Liver (tissue), 9 donors: ENCODE measurements around the gene RPTOR. TPM values are rescaled to one million over a fixed set of nuclear protein-coding genes. Genes with fewer than 3 reads are reported as not detected.

Source experiments
- DNase-seq: peaks from one replicate; pipeline ENCODE4 v3.0.0-alpha.2; 2017; ENCODE audit warnings: low spot score
- H3K27ac ChIP-seq, 2 donors: one replicate each; pipeline ENCODE4 v1.7.0; 2013; ENCODE audit warnings: inconsistent platforms in 2 of 2, low read length in 2 of 2, control low read depth in 1 of 2, low read depth in 1 of 2, mild to moderate bottlenecking in 1 of 2
- H3K27me3 ChIP-seq, 4 donors: one replicate each; pipeline versions ENCODE4 v1.6.1 to v1.7.0; 2013; ENCODE audit warnings: low read length in 3 of 4, inconsistent platforms in 1 of 4, mild to moderate bottlenecking in 1 of 4, moderate library complexity in 1 of 4; ENCODE audit not compliant: control insufficient read depth in 4 of 4, insufficient read depth in 4 of 4
- H3K36me3 ChIP-seq, 4 donors: one replicate each; pipeline versions ENCODE4 v1.6.1 to v1.7.0; 2013; ENCODE audit warnings: low read length in 3 of 4, mild to moderate bottlenecking in 3 of 4, low read depth in 1 of 4, moderate library complexity in 1 of 4; ENCODE audit not compliant: control insufficient read depth in 4 of 4, insufficient read depth in 3 of 4
- H3K4me1 ChIP-seq, 4 donors: one replicate each; pipeline versions ENCODE4 v1.6.1 to v1.7.0; 2013; ENCODE audit warnings: low read length in 3 of 4, mild to moderate bottlenecking in 3 of 4, moderate library complexity in 1 of 4; ENCODE audit not compliant: control insufficient read depth in 4 of 4, insufficient read depth in 4 of 4
- H3K4me3 ChIP-seq, 3 donors: one replicate each; pipeline versions ENCODE4 v1.6.1 to v1.7.0; 2013; ENCODE audit warnings: low read length in 3 of 3, control low read depth in 1 of 3, low read depth in 1 of 3, mild to moderate bottlenecking in 1 of 3
- H3K9ac ChIP-seq, 2 donors: one replicate each; pipeline ENCODE4 v1.7.0; 2013; ENCODE audit warnings: low read length in 2 of 2, mild to moderate bottlenecking in 2 of 2, moderate library complexity in 2 of 2, control low read depth in 1 of 2, low read depth in 1 of 2
- H3K9me3 ChIP-seq, 4 donors: one replicate each; pipeline versions ENCODE4 v1.6.1 to v1.7.0; 2013; ENCODE audit warnings: low read length in 3 of 4; ENCODE audit not compliant: control insufficient read depth in 4 of 4
- EGR1 ChIP-seq, 2 donors: IDR thresholded peaks; 2 replicates each; pipeline ENCODE4 v1.6.1; 2016 to 2018; ENCODE audit warnings: antibody characterized with exemption in 2 of 2, low read depth in 2 of 2
- FOXA1 ChIP-seq: IDR thresholded peaks from 2 replicates; pipeline ENCODE4 v1.6.1; 2016; ENCODE audit warnings: antibody characterized with exemption
- GABPA ChIP-seq, 2 donors: IDR thresholded peaks in 1 of 2; conservative IDR thresholded peaks in 1 of 2; 2 replicates each; pipeline ENCODE4 v1.6.1; 2016; ENCODE audit warnings: antibody characterized with exemption in 2 of 2, mild to moderate bottlenecking in 1 of 2, moderate library complexity in 1 of 2
- HNF4A ChIP-seq, 2 donors: conservative IDR thresholded peaks; 2 replicates each; pipeline ENCODE4 v1.6.1; 2016; ENCODE audit warnings: antibody characterized with exemption in 2 of 2, mild to moderate bottlenecking in 2 of 2
- HNF4G ChIP-seq: IDR thresholded peaks from 2 replicates; pipeline ENCODE4 v1.6.1; 2016; ENCODE audit warnings: antibody characterized with exemption
- JUND ChIP-seq, 2 donors: IDR thresholded peaks; 2 replicates each; pipeline ENCODE4 v1.6.1; 2016; ENCODE audit warnings: antibody characterized with exemption in 2 of 2
- MAX ChIP-seq: IDR thresholded peaks from 2 replicates; pipeline ENCODE4 v1.6.1; 2016; ENCODE audit warnings: antibody characterized with exemption
- RAD21 ChIP-seq, 2 donors: IDR thresholded peaks; 2 replicates each; pipeline ENCODE4 v1.6.1; 2016; ENCODE audit warnings: antibody characterized with exemption in 2 of 2, mild to moderate bottlenecking in 2 of 2
- RXRA ChIP-seq, 2 donors: IDR thresholded peaks; 2 replicates each; pipeline ENCODE4 v1.6.1; 2017 to 2018; ENCODE audit warnings: antibody characterized with exemption in 2 of 2, mild to moderate bottlenecking in 1 of 2
- SP1 ChIP-seq: IDR thresholded peaks from 2 replicates; pipeline ENCODE4 v1.6.1; 2018; ENCODE audit warnings: antibody characterized with exemption, mild to moderate bottlenecking
- TAF1 ChIP-seq: conservative IDR thresholded peaks from 2 replicates; pipeline ENCODE4 v1.6.1; 2016; ENCODE audit warnings: antibody characterized with exemption, mild to moderate bottlenecking
- YY1 ChIP-seq: IDR thresholded peaks from 2 replicates; pipeline ENCODE4 v1.6.1; 2016; ENCODE audit warnings: antibody characterized with exemption, mild to moderate bottlenecking
- ZBTB33 ChIP-seq: IDR thresholded peaks from 2 replicates; pipeline ENCODE4 v1.6.1; 2016; ENCODE audit warnings: antibody characterized with exemption
- WGBS: extraction: QIAGEN DNeasy Blood & Tissue Kit; methylation state at CpG from one replicate; pipeline ENCODE4 v1.1.7; 2013; 5-methylcytosine and 5-hydroxymethylcytosine counted together
- polyA plus RNA-seq, 2 donors: library from polyadenylated mRNA; stranded (reverse) in 1 of 2; unstranded in 1 of 2; fragments of 200-250 nt in 1 of 2; fragments of >200 nt in 1 of 2; fragmentation: Nextera tagmentation in 1 of 2; extraction: Ambion mirVana in 1 of 2; gene quantifications; one replicate each; pipeline versions ENCODE4 v1.2.1 to v1.2.3, GENCODE V29; 2013 to 2015
- total RNA-seq, 2 donors: library from RNA; depleted of rRNA; stranded (reverse); fragments of >200 nt; gene quantifications; one replicate each; pipeline ENCODE4 v1.2.3, GENCODE V29; 2014
- donor health status: healthy.
- donor health status: healthy.
- donor health status: healthy.
- donor health status: healthy.
- donor health status: healthy.

Gene RPTOR
- total and polyA plus RNA-seq, 4 donors = 4.8 to 25.4 (median 11.6) TPM

DNA sequence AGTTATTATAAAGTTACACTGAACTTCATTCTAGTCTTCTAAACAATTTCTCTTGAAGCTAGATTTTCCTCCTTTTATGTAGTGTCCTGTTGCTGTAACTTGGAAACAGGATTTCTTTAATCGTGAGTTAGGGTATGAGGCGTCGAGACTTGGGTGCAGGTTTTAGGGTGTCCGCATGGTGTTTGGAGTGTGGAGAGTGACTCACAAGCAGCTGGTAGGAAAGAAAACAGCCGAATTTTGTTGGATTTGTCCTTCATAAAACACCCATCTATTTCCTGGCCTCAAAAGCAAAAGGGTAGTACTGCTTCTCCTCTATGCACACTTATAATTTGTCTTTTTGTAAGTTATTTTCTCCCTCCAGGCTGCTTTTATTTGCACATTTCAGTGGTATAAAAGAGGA lies 1.6 kb downstream of the RPTOR start (continued):
- TF ChIP-seq EGR1 (IDR thresholded peaks at IDR 0.05; ENCODE audit: low read depth in 2 of 2) (no peak), RXRA (IDR thresholded peaks at IDR 0.05) (no peak), JUND (IDR thresholded peaks at IDR 0.05) (no peak), SP1 (no peak), HNF4A (conservative IDR thresholded peaks at IDR 0.05) (no peak)

- no peaks in the 10 kb centered on the region for H3K27me3 ChIP-seq
- WGBS = 44% methylated on average over 2 of the region's 2 CpGs
- peaks cover 0 to 11% (median 2%) of the 10 kb centered on the region in 4 donors for H3K4me1 ChIP-seq
- no peaks in the 10 kb centered on the region for H3K9me3 ChIP-seq
- H3K36me3 ChIP-seq = no peaks in the 10 kb centered on the region
- TF ChIP-seq MAX (no peak), JUND (IDR thresholded peaks at IDR 0.05) (no peak), ZBTB33 (no peak), YY1 (no peak), HNF4G (no peak), RAD21 (IDR thresholded peaks at IDR 0.05) (no peak), FOXA1 (no peak), EGR1 (IDR thresholded peaks at IDR 0.05; ENCODE audit: low read depth in 2 of 2) (no peak), TAF1 (no peak)
- H3K4me3 ChIP-seq = no peak overlapping the region
- DNase-seq = no peak
- H3K9ac ChIP-seq = no peak overlapping the region
- no peak overlapping the region for H3K27ac ChIP-seq
Measured at GRCh38 chr17:80552523-80552922, 7.9 kb downstream of the RPTOR start.

DNA sequence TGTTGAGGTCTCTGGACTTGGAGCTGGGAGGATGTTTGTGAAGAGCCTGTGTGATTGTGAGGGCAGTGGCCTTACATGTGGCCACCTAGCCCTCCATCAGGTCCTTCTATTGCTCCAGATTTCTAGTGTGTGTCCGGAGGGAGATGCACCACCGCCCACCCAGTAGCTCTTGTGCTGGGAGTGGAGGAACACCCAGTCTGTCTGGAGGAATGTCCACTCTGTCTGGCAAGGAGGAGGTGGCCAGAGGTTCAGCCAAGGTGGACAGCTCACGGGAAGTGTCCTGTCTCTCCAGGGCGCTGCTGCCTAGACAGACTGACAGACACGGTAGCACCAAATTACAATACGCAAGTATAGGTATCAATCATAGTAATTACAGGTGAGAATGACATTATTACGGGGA lies 10.6 kb downstream of the RPTOR start:
- H3K36me3 ChIP-seq = peaks cover 0 to 2% (median 0%) of the 10 kb centered on the region in 4 donors
- no peaks in the 10 kb centered on the region for H3K4me1 ChIP-seq
- H3K4me3 ChIP-seq = no peak overlapping the region
- no peak overlapping the region for H3K9ac ChIP-seq
- no peaks in the 10 kb centered on the region for H3K27me3 ChIP-seq
- 98% methylated on average over 7 of the region's 7 CpGs for WGBS
- DNase-seq = no peak
- H3K27ac ChIP-seq = no peak overlapping the region
- H3K9me3 ChIP-seq = no peaks in the 10 kb centered on the region
- TF ChIP-seq HNF4A (conservative IDR thresholded peaks at IDR 0.05) = no peak
- no peak for TF ChIP-seq GABPA (IDR thresholded peaks at IDR 0.05 in 1 of 2, conservative IDR thresholded peaks at IDR 0.05 in 1 of 2)
- no peak for TF ChIP-seq ZBTB33
- no peak for TF ChIP-seq SP1
- no peak for TF ChIP-seq RAD21 (IDR thresholded peaks at IDR 0.05)
- no peak for TF ChIP-seq EGR1 (IDR thresholded peaks at IDR 0.05; ENCODE audit: low read depth in 2 of 2)
- TF ChIP-seq MAX = no peak
